HG02973 (cell line): Measurements from ENCODE around the gene ARHGEF12.

ENCODE experiments used
- ATAC-seq: cut with Tn5 transposase; IDR thresholded peaks from one replicate; pipeline ENCODE4 v1.9.1; 2021; ENCODE audit warnings: moderate library complexity; ENCODE audit not compliant: unreplicated experiment

The ARHGEF12 gene

GRCh38 chr11:120335908-120336640 is at the start of gene ARHGEF12:
ARHGEF12 (plus strand) TSS chr11:120336413; CDS start chr11:120337244, 831 bp downstream.
- peak; percentile 50 for ATAC-seq

DNA sequence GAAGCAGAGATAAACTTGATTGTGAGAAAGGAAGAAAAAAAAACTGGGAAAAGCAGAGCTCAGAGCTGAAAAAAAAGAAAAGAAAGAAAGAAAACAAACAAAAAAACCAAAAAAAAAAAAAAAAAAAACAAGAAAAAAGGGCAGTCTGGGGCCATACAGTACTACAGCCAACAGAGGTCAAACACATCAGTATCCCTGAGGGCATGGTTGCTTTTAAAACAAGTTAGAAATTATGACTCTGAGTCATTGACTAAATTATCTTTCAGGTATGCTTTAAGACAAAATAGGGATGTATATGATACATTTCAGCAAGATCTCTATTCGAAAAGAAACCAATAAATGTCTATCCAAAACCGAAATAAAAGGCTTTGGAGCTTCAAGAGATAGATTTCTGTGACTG is 48.2 kb upstream of the ARHGEF12 start:
- ATAC-seq: no peak

DNA sequence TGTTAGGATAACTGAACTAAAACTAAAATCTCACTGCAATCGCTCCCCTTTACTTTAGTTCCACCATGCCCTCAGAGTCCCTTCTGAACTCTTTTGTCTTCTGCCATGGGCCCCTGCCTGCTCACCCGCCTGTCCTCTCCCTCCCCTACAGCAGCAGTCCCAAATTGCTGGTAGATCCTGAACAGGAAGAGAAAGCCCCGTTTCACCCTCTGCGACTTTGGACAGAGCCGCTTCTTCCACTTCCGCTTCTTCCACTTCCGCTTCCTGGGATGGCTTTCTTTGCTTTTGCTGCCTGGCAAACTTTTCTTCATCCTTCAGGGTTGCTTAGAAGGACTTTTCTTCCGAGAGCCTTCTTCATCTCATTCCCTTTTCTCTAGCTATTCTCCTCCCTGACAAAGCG is 46.8 kb upstream of the ARHGEF12 start:
- no peak for ATAC-seq

DNA sequence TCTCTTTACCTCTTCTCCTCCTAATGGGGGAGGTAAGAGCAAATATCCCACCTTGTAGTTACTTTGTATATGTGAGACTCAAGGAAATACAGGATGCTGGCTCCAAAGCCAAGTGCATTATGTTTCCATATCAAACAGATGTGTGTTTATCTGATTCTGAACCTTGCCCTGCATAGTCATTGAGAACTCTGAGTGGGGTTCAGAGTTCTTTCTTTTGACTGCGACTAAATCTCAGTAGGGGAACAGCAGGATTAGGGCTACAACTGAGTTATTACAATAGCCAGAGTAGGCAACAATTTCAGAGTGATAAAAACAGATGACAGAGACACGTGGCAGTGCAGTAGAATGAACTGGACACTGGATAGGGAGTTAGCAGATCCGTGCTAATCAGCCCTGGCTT is 45.3 kb upstream of the ARHGEF12 start:
- no peak for ATAC-seq

- ATAC-seq: no peak
These were observed 43.0 kb upstream of the ARHGEF12 start for GRCh38 chr11:120293038-120293800.

GRCh38 chr11:120294096-120294495 is 42.1 kb upstream of the ARHGEF12 start:
- ATAC-seq: no peak

DNA sequence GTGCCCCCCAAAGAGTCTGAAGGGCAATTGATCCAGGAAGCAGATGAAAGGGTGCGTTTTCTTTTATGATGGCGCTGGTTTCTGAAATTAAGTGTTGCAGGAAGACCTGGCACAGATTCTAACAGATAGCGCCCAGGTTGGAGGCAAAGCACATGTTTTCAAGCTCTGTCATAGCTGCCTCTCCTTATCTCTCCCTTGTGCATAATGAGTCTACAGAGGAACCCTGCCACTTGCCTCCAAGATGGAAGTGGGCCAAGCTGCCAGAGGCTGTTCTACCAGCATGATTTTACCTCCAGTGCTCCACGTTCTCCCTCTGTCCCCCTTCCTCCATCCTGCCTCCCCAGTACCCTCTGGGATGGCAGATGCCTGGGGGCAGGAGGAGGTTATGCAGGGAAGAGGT is 41.1 kb upstream of the ARHGEF12 start:
- ATAC-seq: no peak

DNA sequence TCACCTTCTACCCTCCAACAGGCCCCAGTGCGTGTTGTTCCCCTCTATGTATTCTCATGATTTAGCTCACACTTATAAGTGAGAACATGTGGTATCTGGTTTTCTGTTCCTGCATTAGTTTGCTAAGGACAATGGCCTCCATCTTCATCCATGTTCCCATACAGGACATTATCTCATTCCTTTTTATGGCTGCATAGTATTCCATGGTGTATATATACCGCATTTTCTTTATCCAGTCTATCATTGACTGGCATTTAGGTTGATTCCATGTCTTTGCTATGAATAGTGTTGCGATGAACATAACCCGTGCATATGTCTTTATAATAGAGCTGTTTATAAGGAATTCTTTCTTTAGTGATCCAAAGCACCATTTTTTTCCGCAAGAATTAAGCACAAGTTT is 39.7 kb upstream of the ARHGEF12 start:
- ATAC-seq: no peak

DNA sequence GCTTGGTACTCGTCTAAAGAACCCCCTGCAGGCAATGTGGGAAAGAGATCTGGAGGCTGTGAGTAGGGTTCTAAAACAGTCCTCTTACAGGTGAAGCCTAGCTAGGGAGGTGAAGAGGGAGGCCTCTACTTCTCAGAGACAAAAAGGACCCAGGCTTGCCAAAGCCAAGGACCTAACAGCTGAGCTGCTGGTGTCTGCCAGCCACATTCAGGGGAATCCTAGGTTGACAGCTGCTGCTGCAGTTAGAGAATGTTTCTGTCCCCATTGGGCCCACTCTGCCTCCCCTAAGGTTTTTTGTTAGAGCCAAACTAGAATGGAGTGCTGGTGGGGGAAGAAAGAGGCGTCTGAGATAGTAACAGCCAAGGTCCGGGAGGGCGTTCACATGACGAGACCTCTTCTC is 37.8 kb upstream of the ARHGEF12 start:
- no peak for ATAC-seq

DNA sequence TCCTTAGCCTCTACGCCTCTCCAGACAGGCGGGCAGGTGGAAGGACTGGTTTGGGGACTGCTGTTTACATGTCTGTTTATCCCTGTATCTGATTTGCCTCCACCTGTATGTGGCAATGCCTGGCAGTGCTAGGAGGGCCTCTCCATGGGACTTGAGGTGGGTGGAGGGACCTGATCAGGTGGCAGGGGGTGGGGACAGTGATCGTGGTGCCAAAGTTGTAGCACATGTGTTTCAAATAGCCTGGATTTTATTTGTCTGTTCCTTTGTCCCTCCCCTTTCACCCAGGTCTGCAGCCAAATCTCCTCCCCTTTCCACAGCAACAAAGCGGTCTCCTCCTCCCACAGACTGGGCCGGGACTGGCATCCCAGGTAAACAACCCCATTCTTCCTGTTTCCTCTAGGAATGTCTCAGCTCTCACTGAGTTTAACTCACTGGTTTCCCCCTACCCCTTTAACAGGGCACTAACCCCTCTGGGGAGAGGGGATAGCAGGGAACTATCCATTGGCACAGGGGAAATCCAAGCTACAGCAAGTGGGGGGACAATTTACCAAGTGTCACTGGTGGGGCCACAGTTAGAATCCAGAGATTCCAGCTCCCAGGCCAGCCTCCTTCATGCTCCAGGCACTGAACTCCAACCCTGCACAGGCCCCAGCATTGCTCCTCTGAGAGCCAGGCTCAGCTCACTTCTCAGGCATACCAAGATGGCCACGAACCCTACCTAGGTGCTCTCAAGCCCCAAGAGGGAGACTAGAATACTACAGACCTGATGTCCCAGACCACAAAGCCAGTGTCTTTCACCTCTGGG is 34.0 kb upstream of the ARHGEF12 start:
- ATAC-seq: no peak

DNA sequence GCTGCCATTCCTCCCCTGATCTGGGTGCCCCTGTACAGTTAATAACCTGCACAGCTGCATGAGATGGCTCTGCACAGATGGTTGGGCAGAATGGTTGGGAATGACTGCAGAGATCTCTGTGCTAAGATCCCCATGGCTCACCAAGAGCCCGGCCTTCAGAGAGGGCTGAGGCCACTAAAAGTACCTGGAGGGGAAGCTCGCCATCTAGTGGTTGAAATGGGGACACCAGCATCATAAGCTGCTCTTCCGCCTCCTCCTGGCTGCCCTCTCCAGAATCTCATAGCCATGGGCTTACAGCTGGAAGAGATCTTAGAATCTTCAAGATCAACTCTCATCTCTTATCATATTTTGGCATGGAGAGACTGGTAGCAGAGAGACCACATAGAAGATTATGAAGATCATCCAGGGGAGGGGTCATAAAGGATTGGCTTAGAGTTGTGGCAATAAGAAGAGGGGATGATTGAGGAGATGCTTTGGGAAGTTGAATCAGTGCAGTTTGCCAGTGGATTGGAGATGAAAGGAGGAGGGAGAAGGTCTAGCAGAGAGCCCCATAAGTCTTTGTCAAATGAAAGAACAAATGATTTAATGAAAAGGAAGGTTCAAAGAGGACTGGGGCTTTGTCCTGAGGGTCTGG is 33.1 kb upstream of the ARHGEF12 start:
- no peak for ATAC-seq

GRCh38 chr11:120304526-120304925 is 31.7 kb upstream of the ARHGEF12 start:
- ATAC-seq: no peak

- ATAC-seq: no peak
These were observed 30.9 kb upstream of the ARHGEF12 start for GRCh38 chr11:120305286-120305685.

GRCh38 chr11:120306519-120307242 is 29.5 kb upstream of the ARHGEF12 start:
- ATAC-seq: no peak

GRCh38 chr11:120307476-120307875 is 28.7 kb upstream of the ARHGEF12 start:
- no peak for ATAC-seq

GRCh38 chr11:120308081-120308480 is 28.1 kb upstream of the ARHGEF12 start:
- ATAC-seq: no peak

DNA sequence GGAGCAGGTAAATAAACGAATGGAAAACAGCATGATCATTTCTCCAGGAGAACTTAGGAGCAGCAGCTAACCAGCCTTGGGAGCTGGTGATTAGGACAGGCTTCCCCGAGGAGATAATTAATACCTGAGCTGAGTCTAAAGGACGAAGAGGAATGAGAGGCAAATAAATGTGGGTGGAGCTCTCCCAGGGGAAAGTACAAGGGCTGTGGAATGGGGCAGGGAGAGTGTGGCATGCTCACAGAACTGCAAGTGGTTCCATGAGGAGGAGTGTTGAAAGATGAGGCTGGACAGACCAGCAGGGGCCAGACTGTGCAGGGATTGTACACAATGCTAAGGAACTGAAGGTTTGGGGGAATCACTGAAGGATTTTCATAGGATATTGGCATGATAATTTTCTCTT is 25.3 kb upstream of the ARHGEF12 start:
- ATAC-seq: no peak

GRCh38 chr11:120314861-120315260 is 21.4 kb upstream of the ARHGEF12 start:
- no peak for ATAC-seq

DNA sequence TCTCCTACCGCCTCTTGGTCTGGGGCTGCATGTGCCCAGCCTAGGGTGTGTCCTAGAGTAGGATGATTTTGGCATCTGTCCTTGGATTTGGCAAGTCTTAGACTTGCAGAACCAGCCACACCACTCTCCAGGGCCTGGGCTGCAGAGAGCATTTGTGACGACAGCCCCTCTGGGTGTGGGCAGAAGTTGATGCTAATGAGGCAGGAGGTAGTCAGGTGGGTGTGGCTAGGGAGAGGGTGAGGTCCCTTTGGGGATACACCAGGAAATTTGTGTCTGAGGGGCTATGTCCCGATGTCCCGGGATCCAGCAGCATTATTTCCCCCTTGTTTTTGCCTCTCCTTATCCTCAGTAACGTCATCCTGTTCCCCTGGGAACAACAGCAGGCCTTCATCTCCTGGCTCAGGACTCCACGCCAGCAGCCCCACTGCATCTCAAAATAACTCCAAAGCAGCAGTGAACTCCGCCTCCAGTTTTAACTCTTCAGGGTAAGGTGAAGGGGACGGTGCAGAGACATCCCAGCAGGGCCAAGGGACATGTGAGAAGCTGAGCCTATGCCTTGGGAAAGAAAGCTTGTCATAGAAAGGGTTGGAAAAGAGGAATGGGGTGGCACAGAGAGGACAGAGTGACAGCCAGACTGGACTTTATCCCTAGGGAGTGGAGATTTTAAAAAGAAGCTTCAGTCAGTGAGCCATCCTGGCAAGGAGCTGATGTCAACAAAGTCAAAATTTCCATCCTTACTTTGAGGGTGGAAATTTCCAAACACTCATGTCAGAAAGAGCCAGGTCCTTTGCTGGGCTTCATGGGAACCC is 19.1 kb upstream of the ARHGEF12 start:
- ATAC-seq: no peak
